ENCODE data around the gene ZNF730. TPM values are rescaled to one million over a fixed set of nuclear protein-coding genes. Genes with fewer than 3 reads are reported as not detected.
"Not testable (repeated sequence)": the region's sequence is repeated elsewhere in the genome, so short reads cannot be mapped to it uniquely, and the experiment has no call there.

The ZNF730 gene
- polyA plus RNA-seq, 6 donors from 2014 or later, result 0.12 to 1.9 (median 0.86) TPM; not detected in 1

DNA sequence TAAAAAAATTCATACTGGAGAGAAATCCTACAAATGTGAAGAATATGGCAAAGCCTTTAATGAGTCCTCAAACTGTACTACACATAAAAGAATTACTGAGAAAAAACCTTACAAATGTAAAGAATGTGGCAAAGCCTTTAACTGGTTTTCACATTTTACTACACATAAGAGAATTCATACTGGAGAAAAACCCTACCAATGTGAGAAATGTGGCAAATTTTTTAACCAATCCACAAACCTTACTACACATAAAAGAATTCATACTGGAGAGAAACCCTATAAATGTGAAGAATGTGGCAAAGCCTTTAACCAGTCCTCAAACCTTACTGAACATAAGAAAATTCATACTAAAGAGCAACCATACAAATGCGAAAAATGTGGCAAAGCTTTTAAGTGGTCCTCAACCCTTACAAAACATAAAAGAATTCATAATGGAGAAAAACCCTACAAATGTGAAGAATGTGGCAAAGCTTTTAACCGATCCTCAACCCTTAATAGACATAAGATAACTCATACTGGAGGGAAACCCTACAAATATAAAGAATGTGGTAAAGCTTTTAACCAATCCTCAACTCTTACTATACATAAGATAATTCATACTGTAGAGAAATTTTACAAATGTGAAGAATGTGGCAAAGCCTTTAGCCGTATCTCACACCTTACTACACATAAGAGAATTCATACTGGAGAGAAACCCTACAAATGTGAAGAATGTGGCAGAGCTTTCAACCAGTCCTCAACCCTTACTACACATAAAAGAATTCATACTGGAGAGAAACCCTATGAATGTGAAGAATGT lies 29.0 kb downstream of the ZNF730 start:
- Mint-ChIP-seq H3K9me3 (peaks cover 6 to 82% (median 63%) of the 10 kb centered on the region in 7 donors), H3K27me3 (no peaks in the 10 kb centered on the region), H3K4me3 (peak overlapping the region in 1 of 8 donors; percentile 10), H3K27ac (no peak overlapping the region), H3K4me1 (no peaks in the 10 kb centered on the region), H3K36me3 (peaks cover 14 to 30% of the 10 kb centered on the region in 2 donors)
- DNase-seq (no peak), ATAC-seq (ENCODE audit: low read depth in 2 of 2) (no peak)

DNA sequence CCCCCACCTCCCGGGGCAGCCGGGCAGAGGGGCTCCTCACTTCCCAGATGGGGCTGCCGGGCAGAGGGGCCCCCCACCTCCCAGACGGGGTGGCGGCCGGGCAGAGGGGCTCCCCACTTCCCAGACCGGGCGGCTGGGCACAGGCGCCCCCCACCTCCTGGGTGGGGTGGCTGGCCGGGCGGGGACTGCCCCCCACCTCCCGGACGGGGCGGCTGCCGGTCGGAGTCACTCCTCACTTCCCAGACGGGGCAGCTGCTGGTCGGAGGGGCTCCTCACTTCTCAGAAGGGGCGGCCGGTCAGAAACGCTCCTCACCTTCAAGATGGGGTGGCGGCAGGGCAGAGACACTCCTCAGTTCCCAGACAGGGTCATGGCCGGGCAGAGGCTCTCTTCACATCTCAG lies 43.9 kb downstream of the ZNF730 start:
- ATAC-seq (ENCODE audit: low read depth in 2 of 2) (no peak), DNase-seq (no peak)
- Mint-ChIP-seq H3K4me1 (no peaks in the 10 kb centered on the region), H3K27me3 (no peaks in the 10 kb centered on the region), H3K4me3 (no peak overlapping the region), H3K27ac (no peak overlapping the region), H3K36me3 (peaks cover 6 to 10% of the 10 kb centered on the region in 2 donors), H3K9me3 (peaks cover 9 to 42% (median 31%) of the 10 kb centered on the region in 7 donors)

DNA sequence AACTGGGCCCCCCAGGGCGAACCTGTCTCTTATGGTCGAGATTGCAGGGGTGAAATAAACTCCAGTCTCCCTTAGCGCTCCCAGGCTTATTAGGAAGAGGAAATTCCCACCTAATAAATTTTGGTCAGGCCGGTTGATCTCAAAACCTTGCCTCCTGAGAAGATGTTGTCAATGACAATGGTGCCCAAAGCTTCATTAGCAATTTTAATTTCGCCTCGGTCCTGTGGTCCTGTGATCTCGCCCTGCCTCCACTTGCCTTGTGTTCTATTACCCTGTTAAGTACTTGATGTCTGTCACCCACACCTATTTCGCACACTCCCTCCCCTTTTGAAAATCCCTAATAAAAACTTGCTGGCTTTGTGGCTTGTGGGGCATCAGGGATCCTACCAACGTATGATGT lies 51.5 kb downstream of the ZNF730 start:
- not testable (repeated sequence) for ATAC-seq (ENCODE audit: low read depth in 2 of 2); H3K27me3 Mint-ChIP-seq; H3K4me1 Mint-ChIP-seq; H3K27ac Mint-ChIP-seq; H3K36me3 Mint-ChIP-seq; H3K4me3 Mint-ChIP-seq; DNase-seq
- H3K9me3 Mint-ChIP-seq, result peaks cover under 1 to 15% (median 5%) of the 10 kb centered on the region in 7 donors

DNA sequence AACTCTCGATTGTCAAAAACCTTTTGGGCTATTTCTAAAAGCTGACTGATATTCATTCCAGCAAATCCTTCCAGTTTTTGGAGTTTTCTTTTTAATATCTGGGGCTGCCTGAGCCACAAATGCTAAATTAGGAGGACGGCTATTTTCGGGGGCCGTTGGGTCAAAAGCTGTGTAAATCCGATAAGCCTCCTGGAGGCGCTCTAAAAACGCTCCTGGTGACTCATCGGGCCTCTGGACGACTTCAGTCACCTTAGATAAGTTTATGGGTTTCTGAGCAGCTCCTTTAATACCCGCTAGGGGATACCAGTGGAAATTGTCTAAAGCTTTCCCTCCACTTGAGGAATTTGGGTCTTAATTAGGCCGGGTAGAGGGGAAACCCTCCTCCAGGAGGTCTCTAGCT lies 66.4 kb downstream of the ZNF730 start:
- H3K36me3 Mint-ChIP-seq, result no peaks in the 10 kb centered on the region
- H3K4me3 Mint-ChIP-seq, result no peak overlapping the region
- ATAC-seq (ENCODE audit: low read depth in 2 of 2) (no peak), DNase-seq (no peak)
- H3K27ac Mint-ChIP-seq, result no peak overlapping the region
- no peaks in the 10 kb centered on the region for H3K4me1 Mint-ChIP-seq
- H3K27me3 Mint-ChIP-seq, result peaks cover 0 to 5% (median 0%) of the 10 kb centered on the region in 3 donors
- H3K9me3 Mint-ChIP-seq, result peaks cover 6 to 17% (median 11%) of the 10 kb centered on the region in 7 donors

DNA sequence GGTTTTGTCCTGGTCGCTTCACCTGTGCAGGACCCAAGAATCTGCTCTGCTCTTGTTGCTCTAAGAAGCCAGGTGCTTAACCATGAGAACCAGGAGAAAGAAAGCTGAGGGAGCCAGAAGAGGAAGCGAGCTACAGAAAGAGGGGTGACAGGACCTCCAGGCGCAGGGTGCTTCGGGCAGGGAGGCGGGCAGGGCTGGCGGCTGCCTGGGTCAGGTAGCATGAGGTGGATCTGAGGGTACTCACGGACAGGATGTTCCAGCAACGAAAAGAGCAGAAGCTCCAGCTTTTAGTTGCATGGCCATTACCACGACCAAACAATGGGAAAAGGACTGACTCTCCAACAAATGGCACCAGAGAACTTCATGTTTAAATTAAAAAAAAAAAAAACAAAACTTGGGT lies 73.5 kb downstream of the ZNF730 start:
- no peaks in the 10 kb centered on the region for H3K4me1 Mint-ChIP-seq
- H3K27me3 Mint-ChIP-seq, result no peaks in the 10 kb centered on the region
- H3K4me3 Mint-ChIP-seq, result no peak overlapping the region
- H3K27ac Mint-ChIP-seq, result no peak overlapping the region
- peaks cover 0 to 24% (median 16%) of the 10 kb centered on the region in 7 donors for H3K9me3 Mint-ChIP-seq
- DNase-seq (no peak), ATAC-seq (ENCODE audit: low read depth in 2 of 2) (no peak)
- no peaks in the 10 kb centered on the region for H3K36me3 Mint-ChIP-seq

Other genes starting within 250 kb of the ZNF730 start
- gene ZNF728, start 113.8 kb upstream of the ZNF730 start, polyA plus RNA-seq (ENCODE audit: low read depth in 6 of 6), result not detected
- 1 to 10 TPM in 5 of 6 donors, not detected in 1; 2.8 to 6.1 (median 6.0) TPM for gene ZNF724, start 133.4 kb downstream of the ZNF730 start, polyA plus RNA-seq (ENCODE audit: low read depth in 6 of 6)

Measured in naive B cell (primary cell).